Gastrocnemius medialis (tissue), 4 donors: ENCODE data around the gene ZNF202. TPM values are rescaled to one million over a fixed set of nuclear protein-coding genes. Genes with fewer than 3 reads are reported as not detected.

ENCODE experiments used
- ATAC-seq, 2 donors: fragments of 150-250 bp; one replicate each; pipeline ENCODE4 v1.9.1; 2016
- DNase-seq, 2 donors: peaks; one replicate each; pipeline ENCODE4 v3.0.0-alpha.2; 2019
- H3K27ac ChIP-seq, 4 donors: fragments of 200-600 bp; sonication (generic); 1 replicate in 1 of 4; 2 replicates in 3 of 4; pipeline ENCODE4 v1.5.1; 2016 to 2018; ENCODE audit warnings: mild to moderate bottlenecking in 2 of 4, moderate library complexity in 1 of 4
- H3K27me3 ChIP-seq, 3 donors: fragments of 200-600 bp; sonication (generic) in 2 of 3; 1 replicate in 1 of 3; 2 replicates in 2 of 3; pipeline versions ENCODE4 v1.5.1 to v1.6.0; 2016 to 2019; ENCODE audit warnings: mild to moderate bottlenecking in 1 of 3, moderate library complexity in 1 of 3
- H3K36me3 ChIP-seq, 2 donors: fragments of 200-600 bp; sonication (generic) in 1 of 2; one replicate each; pipeline ENCODE4 v1.5.1; 2017 to 2018
- H3K4me1 ChIP-seq, 2 donors: fragments of 200-600 bp; sonication (generic) in 1 of 2; one replicate each; pipeline ENCODE4 v1.5.1; 2016 to 2017; ENCODE audit warnings: mild to moderate bottlenecking in 2 of 2
- H3K4me3 ChIP-seq, 4 donors: fragments of 200-600 bp; sonication (generic) in 3 of 4; 1 replicate in 1 of 4; 2 replicates in 3 of 4; pipeline ENCODE4 v1.5.1; 2016 to 2019; ENCODE audit warnings: mild to moderate bottlenecking in 2 of 4
- H3K9me3 ChIP-seq, 3 donors: fragments of 200-600 bp; sonication (generic) in 2 of 3; 1 replicate in 1 of 3; 2 replicates in 2 of 3; pipeline ENCODE4 v1.5.1; 2016 to 2019
- CTCF ChIP-seq, 5 experiments: fragments of 450-650 bp in 3 of 5; fragments of 200-600 bp in 2 of 5; sonication (generic) in 2 of 5; IDR thresholded peaks in 4 of 5; conservative IDR thresholded peaks in 1 of 5; 1 replicate in 4 of 5; 2 replicates in 1 of 5; pipeline ENCODE4 v1.5.1; 2016 to 2019; ENCODE audit warnings: antibody characterized with exemption in 5 of 5, mild to moderate bottlenecking in 3 of 5, moderate library complexity in 3 of 5
- POLR2A ChIP-seq, 2 donors: fragments of 450-650 bp; IDR thresholded peaks; one replicate each; pipeline ENCODE4 v1.6.1; 2017; ENCODE audit warnings: antibody characterized with exemption in 2 of 2, mild to moderate bottlenecking in 2 of 2, moderate library complexity in 2 of 2
- in situ Hi-C, 4 donors: fragments of 200-750 bp; cut with MboI; loops; one replicate each; pipeline versions ENCODE4 v1.15.0 to v1.8.0; 2017; ENCODE audit warnings: low sequenced_read_pairs in 4 of 4
- intact Hi-C: fragments of 100-400 bp; cut with DNase I; formaldehyde crosslinking; loops from one replicate; pipeline ENCODE4 v1.15.1; 2023; ENCODE audit warnings: low total_unique reads
- total RNA-seq, 4 donors: library from RNA; depleted of rRNA; stranded (reverse); fragments of >200 nt; gene quantifications; one replicate each; pipeline versions ENCODE4 v1.1.0 to v1.2.3, GENCODE V29; 2016

Gene ZNF202
- total RNA-seq, 4 donors from 2014 or later = 3.9 to 11.4 (median 5.3) TPM

GRCh38 chr11:123698546-123699127, 42.8 kb downstream of the ZNF202 start:
- Histone ChIP-seq H3K9me3 (no peaks in the 10 kb centered on the region), H3K27ac (no peak overlapping the region), H3K36me3 (no peaks in the 10 kb centered on the region), H3K4me1 (peaks cover 5 to 8% of the 10 kb centered on the region in 2 donors), H3K4me3 (no peak overlapping the region), H3K27me3 (no peaks in the 10 kb centered on the region)
- intact Hi-C loops = no loop called here
- no peak for DNase-seq
- no peak for TF ChIP-seq CTCF (IDR thresholded peaks at IDR 0.05 in 4 of 5, conservative IDR thresholded peaks at IDR 0.05 in 1 of 5)
- no peak for TF ChIP-seq POLR2A (IDR thresholded peaks at IDR 0.05)
- in situ Hi-C loops = no loop called here
- no peak for ATAC-seq

GRCh38 chr11:123696183-123696582, 45.3 kb downstream of the ZNF202 start:
- ATAC-seq = no peak
- Histone ChIP-seq H3K9me3 (no peaks in the 10 kb centered on the region), H3K4me1 (no peaks in the 10 kb centered on the region), H3K27me3 (no peaks in the 10 kb centered on the region), H3K4me3 (no peak overlapping the region), H3K36me3 (no peaks in the 10 kb centered on the region), H3K27ac (no peak overlapping the region)
- TF ChIP-seq CTCF (IDR thresholded peaks at IDR 0.05 in 4 of 5, conservative IDR thresholded peaks at IDR 0.05 in 1 of 5) (no peak), POLR2A (IDR thresholded peaks at IDR 0.05) (no peak)
- in situ Hi-C loops = no loop called here
- DNase-seq = no peak
- intact Hi-C loops = no loop called here

DNA sequence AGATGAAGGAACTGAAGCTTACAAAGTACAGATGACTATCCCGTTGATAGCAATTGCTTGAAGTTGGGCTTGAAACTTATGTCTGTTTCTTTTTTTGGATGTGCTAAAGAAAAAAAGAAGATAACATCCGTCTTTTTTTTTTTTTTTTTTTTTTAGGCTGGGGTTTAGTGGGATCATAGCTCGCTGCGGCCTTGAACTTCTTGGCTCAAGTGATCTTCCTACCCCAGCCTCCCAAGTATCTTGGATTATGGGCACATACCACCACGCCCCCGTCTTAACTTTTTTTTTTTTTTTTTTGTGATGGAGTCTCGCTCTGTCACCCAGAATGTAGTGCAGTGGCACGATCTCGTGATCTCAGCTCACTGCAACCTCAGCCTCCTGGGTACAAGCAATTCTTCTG, 46.2 kb downstream of the ZNF202 start:
- Histone ChIP-seq H3K36me3 (no peaks in the 10 kb centered on the region), H3K9me3 (no peaks in the 10 kb centered on the region), H3K27me3 (no peaks in the 10 kb centered on the region), H3K27ac (no peak overlapping the region), H3K4me1 (no peaks in the 10 kb centered on the region), H3K4me3 (no peak overlapping the region)
- TF ChIP-seq CTCF (IDR thresholded peaks at IDR 0.05 in 4 of 5, conservative IDR thresholded peaks at IDR 0.05 in 1 of 5) (no peak), POLR2A (IDR thresholded peaks at IDR 0.05) (no peak)
- in situ Hi-C loops = no loop called here
- no peak for DNase-seq
- intact Hi-C loops = no loop called here
- ATAC-seq = no peak

- H3K27me3 ChIP-seq = no peaks in the 10 kb centered on the region
- intact Hi-C loops = no loop called here
These were observed 46.9 kb downstream of the ZNF202 start for GRCh38 chr11:123694551-123694950.

More at GRCh38 chr11:123694551-123694950, 46.9 kb downstream of the ZNF202 start:
- no peaks in the 10 kb centered on the region for H3K9me3 ChIP-seq
- in situ Hi-C loops = no loop called here
- H3K27ac ChIP-seq = no peak overlapping the region
- H3K36me3 ChIP-seq = no peaks in the 10 kb centered on the region
- DNase-seq = no peak
- H3K4me3 ChIP-seq = no peak overlapping the region
- H3K4me1 ChIP-seq = no peaks in the 10 kb centered on the region
- TF ChIP-seq CTCF (IDR thresholded peaks at IDR 0.05 in 4 of 5, conservative IDR thresholded peaks at IDR 0.05 in 1 of 5) (no peak), POLR2A (IDR thresholded peaks at IDR 0.05) (no peak)
- ATAC-seq = no peak
